Parathyroid adenoma (tissue), 2 donors: Measurements from ENCODE around the gene PGM1.

Source experiments
- H2AFZ ChIP-seq: fragments of 300-600 bp; sonication (generic); one replicate; pipeline ENCODE4 v1.7.0; 2017; ENCODE audit warnings: antibody characterized with exemption, mild to moderate bottlenecking
- H3K27ac ChIP-seq: fragments of 300-600 bp; sonication (generic); one replicate; pipeline ENCODE4 v1.7.0; 2017
- H3K27me3 ChIP-seq: fragments of 300-600 bp; sonication (generic); one replicate; pipeline ENCODE4 v1.7.0; 2017; ENCODE audit warnings: low read length; ENCODE audit not compliant: control insufficient read depth, insufficient read depth
- H3K36me3 ChIP-seq: fragments of 300-600 bp; sonication (generic); one replicate; pipeline ENCODE4 v1.7.0; 2017; ENCODE audit warnings: low read length; ENCODE audit not compliant: control insufficient read depth, insufficient read depth
- H3K4me1 ChIP-seq: fragments of 300-600 bp; sonication (generic); one replicate; pipeline ENCODE4 v1.7.0; 2017; ENCODE audit warnings: control low read depth
- H3K4me2 ChIP-seq: fragments of 300-600 bp; sonication (generic); one replicate; pipeline ENCODE4 v1.7.0; 2017; ENCODE audit warnings: low read length
- H3K4me3 ChIP-seq: fragments of 300-600 bp; sonication (generic); one replicate; pipeline ENCODE4 v1.7.0; 2017; ENCODE audit warnings: low read depth, low read length
- H3K79me2 ChIP-seq: fragments of 300-600 bp; sonication (generic); one replicate; pipeline ENCODE4 v1.7.0; 2017; ENCODE audit warnings: control low read depth
- H3K9ac ChIP-seq: fragments of 300-600 bp; sonication (generic); one replicate; pipeline ENCODE4 v1.7.0; 2017; ENCODE audit warnings: mild to moderate bottlenecking
- H3K9me3 ChIP-seq: fragments of 300-600 bp; sonication (generic); one replicate; pipeline ENCODE4 v1.7.0; 2017; ENCODE audit warnings: low read length; ENCODE audit not compliant: control insufficient read depth
- CTCF ChIP-seq: fragments of 300-600 bp; sonication (generic); IDR thresholded peaks from one replicate; pipeline ENCODE4 v1.7.0; 2017; ENCODE audit warnings: antibody characterized with exemption, mild to moderate bottlenecking
- donor health status: primary hyperparathyroidism.

Gene PGM1

DNA sequence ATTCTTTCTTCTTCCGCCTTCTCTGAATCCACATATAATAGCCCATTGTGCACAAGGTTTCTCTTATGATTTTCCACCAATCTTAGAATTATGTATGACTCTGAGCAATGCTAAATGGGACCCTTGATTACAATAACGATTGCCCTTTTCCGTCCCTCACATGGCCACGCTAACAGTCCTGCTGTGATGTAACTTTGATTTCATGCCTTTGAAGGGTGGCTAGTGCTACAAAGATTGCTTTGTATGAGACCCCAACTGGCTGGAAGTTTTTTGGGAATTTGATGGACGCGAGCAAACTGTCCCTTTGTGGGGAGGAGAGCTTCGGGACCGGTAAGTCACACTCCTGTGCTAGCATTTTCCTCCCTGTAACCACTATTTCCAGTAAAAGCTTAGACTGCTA, 45.3 kb downstream of the PGM1 start:
- no peaks in the 10 kb centered on the region for H3K36me3 ChIP-seq

DNA sequence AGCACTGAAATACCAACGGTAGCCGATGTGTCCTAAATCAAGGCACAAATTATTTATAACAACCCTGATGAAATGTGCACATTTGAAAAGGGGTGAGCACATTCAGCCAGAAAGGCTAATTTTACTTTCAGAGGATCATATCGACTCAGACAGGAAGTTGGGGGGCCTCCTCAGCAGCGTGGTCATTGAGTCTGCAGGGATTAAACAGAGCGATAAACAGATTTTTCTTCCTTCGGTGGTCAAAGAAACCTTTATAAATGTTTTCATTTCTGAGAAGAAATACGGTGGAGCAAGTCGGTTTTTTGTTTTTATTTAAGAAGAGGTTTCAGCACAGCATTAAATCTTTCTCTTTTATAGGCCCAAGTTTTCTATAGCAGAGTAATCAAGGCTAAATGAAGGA, 45.7 kb downstream of the PGM1 start:
- no peak overlapping the region for H2AFZ ChIP-seq
- no peak overlapping the region for H3K4me2 ChIP-seq
- no peaks in the 10 kb centered on the region for H3K9me3 ChIP-seq
- no peak overlapping the region for H3K27ac ChIP-seq
- H3K36me3 ChIP-seq, result no peaks in the 10 kb centered on the region
- H3K4me1 ChIP-seq, result peaks cover 3% of the 10 kb centered on the region
- TF ChIP-seq CTCF, result no peak
- no peak overlapping the region for H3K4me3 ChIP-seq
- no peaks in the 10 kb centered on the region for H3K79me2 ChIP-seq
- H3K27me3 ChIP-seq, result no peaks in the 10 kb centered on the region
- H3K9ac ChIP-seq, result no peak overlapping the region

More for the DNA sequence above, 45.3 kb downstream of the PGM1 start:
- no peak overlapping the region for H2AFZ ChIP-seq
- H3K4me3 ChIP-seq, result no peak overlapping the region
- no peaks in the 10 kb centered on the region for H3K9me3 ChIP-seq
- no peak overlapping the region for H3K4me2 ChIP-seq
- no peak overlapping the region for H3K27ac ChIP-seq
- H3K4me1 ChIP-seq, result no peaks in the 10 kb centered on the region
- no peaks in the 10 kb centered on the region for H3K27me3 ChIP-seq
- H3K79me2 ChIP-seq, result no peaks in the 10 kb centered on the region
- no peak for TF ChIP-seq CTCF
- H3K9ac ChIP-seq, result no peak overlapping the region

DNA sequence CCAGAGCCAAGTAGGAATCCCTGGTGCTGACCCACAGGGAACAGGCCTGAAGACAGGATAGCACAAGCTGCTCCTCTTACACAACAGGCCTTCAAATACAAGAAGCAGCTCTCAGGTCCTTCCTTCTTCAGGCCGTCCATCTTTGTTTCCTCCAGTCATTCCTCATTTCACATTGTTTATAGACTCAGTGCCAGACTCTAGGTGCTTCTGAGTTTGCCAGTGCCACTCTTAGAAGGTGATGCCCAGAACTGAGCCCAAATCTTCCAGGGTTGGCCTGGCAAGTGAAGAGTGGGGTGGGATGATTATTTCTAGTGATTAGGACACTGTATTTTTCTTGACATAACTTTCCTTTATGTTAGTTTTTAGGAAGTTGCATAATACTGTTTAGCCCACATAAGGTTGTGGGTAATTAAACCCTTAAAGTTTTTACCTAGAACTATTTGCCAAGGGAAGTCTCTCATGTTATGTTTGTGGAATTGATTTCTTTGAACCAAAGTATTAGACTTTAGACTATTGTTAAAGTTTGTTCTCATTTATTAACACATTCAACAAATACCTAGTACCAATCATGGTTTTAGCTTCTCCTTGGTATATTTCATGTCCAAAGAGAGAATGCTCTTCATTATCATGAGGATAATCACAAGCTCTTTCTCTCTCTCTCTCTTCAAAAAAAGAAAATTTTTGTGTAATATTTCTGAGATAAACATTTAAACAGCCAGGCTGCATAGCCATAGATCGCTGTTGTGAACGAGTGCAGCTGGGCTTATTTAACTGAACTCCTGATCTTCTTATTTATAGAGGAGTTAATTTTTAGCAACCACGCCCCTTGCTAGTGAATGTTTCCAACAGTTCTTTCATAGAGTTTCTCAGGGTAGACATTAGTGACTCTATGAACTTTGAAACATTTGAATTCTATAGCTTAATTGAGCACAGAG, 47.7 kb downstream of the PGM1 start:
- Histone ChIP-seq H3K36me3 (no peaks in the 10 kb centered on the region), H2AFZ (no peak overlapping the region), H3K27ac (no peak overlapping the region), H3K9me3 (no peaks in the 10 kb centered on the region), H3K9ac (no peak overlapping the region), H3K27me3 (no peaks in the 10 kb centered on the region), H3K4me3 (no peak overlapping the region), H3K4me2 (no peak overlapping the region), H3K79me2 (no peaks in the 10 kb centered on the region), H3K4me1 (peaks cover 6% of the 10 kb centered on the region)
- no peak for TF ChIP-seq CTCF

DNA sequence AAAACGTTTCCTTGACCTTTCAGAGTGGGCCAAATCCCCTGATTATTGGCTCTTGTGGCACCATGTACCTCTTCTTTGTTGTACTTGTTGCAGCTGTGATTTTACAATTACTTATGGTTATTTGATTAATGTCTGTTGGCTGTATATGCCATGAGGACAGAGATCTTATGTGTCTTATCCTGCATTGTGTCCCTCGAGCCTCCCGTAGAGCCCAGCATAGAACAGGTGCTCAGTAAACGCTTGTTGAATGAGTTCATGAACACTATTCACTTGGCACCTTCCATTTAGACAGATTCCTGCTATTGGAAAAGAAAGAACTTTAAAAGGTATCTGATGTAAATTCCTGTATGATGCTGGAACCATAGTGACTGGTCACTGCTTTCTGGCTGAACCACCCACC, 48.4 kb downstream of the PGM1 start:
- H3K79me2 ChIP-seq, result no peaks in the 10 kb centered on the region
- no peaks in the 10 kb centered on the region for H3K27me3 ChIP-seq
- no peak overlapping the region for H3K9ac ChIP-seq
- H3K27ac ChIP-seq, result no peak overlapping the region
- H3K36me3 ChIP-seq, result no peaks in the 10 kb centered on the region
- peaks cover 6% of the 10 kb centered on the region for H3K4me1 ChIP-seq
- H3K4me3 ChIP-seq, result no peak overlapping the region
- no peak for TF ChIP-seq CTCF
- H3K9me3 ChIP-seq, result no peaks in the 10 kb centered on the region
- no peak overlapping the region for H2AFZ ChIP-seq
- no peak overlapping the region for H3K4me2 ChIP-seq

DNA sequence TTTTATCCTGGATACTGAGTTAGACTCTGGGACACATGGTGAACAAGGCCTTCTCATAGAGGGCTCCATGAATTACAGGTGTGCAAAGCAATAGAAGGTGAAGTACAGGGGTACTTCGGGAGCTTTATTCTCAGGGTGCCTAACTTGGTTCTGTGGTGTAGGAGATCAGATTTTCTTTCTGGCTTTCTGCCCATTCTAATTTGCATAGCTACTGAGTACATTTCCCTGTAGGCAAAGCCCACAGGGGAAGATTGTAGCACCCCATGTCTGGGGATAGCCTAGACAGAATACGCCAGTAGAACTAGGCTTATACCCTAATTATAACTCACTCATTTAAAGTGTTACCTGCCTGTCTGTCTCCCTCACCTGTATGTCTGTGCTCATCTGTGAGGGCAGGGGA, 49.7 kb downstream of the PGM1 start:
- no peak overlapping the region for H2AFZ ChIP-seq
- H3K27me3 ChIP-seq, result no peaks in the 10 kb centered on the region
- no peaks in the 10 kb centered on the region for H3K36me3 ChIP-seq
- H3K9ac ChIP-seq, result no peak overlapping the region
- peak overlapping the region; percentile 84 for H3K27ac ChIP-seq
- H3K4me3 ChIP-seq, result no peak overlapping the region
- no peak overlapping the region for H3K4me2 ChIP-seq
- no peaks in the 10 kb centered on the region for H3K79me2 ChIP-seq
- H3K4me1 ChIP-seq, result peaks cover 6% of the 10 kb centered on the region
- H3K9me3 ChIP-seq, result no peaks in the 10 kb centered on the region
- no peak for TF ChIP-seq CTCF
